ENCODE data around the gene GABBR1.
"Not testable (repeated sequence)": the region's sequence is repeated elsewhere in the genome, so short reads cannot be mapped to it uniquely, and the experiment has no call there.

Gene GABBR1

DNA sequence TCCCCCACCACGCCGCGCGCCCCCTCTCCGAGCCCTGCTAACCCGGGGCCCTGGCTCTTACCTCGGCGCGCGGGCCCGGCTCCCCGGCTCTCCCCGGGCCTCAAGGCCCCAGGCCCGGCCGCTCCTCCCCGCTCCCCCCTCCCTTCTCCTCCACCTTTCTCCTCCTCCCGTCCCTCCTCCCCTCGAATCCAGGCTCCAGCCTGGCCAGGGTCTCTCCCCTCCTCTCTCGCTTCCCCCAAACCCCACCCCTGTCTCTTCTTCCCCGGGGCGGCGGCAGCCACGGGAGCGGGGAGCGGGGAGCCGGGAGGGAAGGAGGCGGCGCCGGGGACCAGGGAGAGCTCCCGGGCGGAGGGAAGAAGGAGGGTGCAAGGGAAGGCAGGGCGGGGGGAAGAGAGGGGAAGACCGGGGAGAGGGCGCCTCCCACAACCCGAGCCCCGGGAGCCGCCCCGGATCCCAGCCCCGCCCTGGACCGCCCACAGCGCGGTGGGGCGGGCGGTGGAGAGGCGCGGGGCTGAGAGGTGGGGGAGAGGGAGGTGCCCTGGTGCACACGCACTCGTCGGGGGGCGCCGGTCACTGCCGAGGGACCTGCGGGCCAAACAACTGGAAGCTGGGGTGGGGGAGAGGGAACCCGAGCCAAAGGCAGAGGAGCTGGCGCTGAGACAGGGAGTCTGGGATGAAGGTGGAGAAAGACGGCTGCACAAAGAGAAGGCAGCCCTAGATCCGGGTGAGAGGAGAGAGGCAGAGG lies at the start of gene GABBR1:
Gene GABBR1 (minus strand): TSS at position 395 of the 745 bp plus-strand sequence. CDS start 798 bp downstream, outside the sequence.
- peak; percentile 74 for DNase-seq

DNA sequence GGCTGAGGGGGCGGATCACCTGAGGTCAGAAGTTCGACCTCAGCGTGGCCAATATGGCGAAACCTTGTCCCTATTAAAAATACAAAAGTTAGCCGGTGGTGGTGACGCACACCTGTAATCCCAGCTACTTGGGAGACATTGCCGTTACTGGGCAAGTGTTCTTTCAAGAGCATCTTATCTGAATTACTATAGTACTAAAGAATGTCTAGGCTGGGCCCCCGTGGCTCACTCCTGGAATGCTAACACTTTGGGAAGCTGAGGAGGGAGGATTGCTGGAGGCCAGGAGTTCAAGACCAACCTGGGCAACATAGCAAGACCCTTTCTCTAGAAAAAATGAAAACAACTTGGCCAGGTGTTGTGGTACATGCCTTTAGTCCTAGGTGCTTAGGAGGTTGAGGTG lies 48.8 kb upstream of the GABBR1 start:
- no peak for DNase-seq

DNA sequence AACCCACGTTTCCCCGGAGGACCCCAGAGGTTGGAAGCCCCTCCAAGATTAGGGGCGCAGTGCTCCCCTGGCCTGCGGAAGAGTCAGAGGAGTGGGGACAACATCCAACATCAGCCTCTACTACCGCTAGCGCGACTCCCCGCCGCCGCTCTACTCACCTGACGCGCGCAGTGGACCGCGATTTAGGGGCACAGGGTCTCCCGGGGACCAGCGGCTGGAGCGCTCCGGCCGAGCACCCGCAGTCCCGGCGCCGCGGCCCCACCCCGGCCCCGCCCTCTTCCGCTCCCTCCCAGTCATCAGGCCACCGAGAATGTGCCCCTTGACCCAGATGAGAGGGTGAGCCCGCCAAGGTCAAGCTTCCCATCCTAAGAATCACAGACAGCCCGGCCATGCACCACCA lies 47.9 kb upstream of the GABBR1 start, which contains the start of gene ZFP57:
Gene ZFP57 (minus strand): TSS at position 249 of the 400 bp plus-strand sequence. CDS start 4,149 bp downstream, outside the sequence.
- no peak for DNase-seq

DNA sequence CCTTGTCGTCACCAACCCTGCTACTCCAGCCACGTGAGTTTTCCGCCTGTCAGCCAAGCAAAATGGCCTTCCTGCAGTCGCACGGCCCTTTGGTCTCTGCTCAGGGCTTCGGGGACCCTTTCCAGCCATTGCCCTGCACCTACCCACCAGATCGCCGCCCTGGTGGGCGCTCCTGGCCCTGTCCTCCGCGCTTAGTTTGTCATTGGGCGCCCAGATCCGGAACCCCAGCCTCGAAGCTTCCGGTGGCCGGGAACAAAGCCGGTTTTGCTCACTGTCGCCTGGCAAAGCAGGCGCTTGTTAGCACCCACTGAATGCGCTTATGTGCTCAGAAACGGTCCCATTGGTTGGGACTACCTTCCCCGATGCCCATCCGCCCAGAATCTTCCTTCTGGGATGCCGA lies 47.4 kb upstream of the GABBR1 start:
- DNase-seq, result no peak

DNA sequence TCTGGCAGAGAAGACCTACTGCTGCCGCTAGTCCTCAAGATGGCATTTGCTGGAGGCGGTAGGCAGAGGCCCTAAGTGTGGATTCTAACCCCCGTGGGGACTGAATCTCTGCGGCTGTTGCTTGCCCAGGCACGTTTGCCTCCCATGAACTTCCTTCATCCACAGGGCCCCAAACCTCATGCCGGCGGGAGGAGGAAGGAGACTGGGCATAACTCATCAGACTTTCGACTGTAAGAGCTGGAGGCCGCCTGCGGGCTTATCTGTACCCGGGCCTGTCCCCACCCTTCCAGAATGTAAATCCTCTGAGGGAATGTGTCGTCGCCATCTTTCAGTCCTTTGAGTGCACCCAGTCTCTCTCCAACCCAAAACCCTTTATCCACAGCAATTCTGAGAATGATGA lies 47.0 kb upstream of the GABBR1 start:
- no peak for DNase-seq

DNA sequence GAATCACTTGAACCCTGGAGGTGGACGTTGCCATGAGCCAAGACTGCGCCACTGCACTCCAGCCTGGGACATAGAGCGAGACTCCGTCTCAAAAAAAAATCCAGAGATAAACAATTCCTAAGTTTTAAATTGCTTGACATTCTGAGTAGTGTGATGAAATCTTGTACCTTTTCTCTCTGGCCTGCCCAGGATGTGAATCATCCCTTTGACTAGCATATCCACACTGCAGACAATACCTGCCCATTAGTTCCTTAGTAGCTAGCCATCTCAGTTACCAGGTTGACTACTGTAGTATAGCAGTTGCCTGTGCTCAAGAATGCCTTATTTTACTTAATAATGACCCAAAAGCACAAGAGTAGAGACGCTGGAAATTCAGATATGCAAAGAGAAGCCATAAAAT lies 45.1 kb upstream of the GABBR1 start:
- no peak for DNase-seq

DNA sequence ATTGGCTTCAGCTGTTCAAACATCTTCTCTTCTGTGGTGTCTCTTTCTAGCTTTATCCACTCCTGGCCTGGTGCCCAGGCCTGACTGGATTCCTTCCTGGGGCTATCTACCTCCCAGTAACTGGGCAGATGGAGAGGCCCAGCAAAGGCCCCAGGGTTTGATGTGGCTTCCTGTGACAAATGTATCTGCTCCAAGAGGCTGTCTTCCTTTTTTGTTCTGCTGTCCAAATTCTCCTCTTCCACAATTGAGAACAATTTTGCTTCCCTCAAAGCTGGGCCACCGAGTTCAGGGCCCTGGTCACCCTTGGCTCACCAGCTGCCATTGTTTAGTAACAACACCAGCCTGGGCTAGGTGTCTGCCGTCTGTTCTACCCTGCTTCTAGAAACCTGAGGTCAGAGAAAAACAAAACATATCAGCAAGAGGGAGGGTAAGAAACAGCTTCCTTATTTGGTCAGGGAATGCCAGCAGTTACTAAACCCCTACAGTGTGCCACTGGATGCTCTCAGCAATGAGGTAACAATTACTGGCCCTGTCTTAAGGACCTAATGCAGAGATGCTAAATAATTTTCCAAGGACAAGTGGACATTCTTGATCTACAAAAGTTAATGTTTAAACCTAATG lies 44.1 kb upstream of the GABBR1 start:
- DNase-seq, result no peak

DNA sequence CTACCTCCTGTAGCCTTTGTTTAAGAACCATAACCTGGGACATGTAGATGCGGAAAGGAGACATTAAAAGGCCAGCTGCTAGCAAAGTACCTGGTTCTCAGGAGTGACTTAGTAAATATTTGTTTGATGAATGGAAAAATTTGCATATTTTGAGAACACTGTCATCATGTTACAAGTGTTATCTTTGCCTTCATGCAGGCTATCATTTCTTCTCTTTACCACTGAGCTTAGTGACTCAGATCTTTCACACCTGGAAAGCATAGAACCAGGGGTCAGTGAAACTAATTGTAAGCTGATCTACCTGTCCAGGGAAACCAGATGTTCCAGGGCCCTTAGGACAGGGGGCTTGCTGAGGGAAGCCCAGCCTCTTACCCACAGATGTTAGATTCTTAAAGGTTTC lies 42.6 kb upstream of the GABBR1 start:
- no peak for DNase-seq

DNA sequence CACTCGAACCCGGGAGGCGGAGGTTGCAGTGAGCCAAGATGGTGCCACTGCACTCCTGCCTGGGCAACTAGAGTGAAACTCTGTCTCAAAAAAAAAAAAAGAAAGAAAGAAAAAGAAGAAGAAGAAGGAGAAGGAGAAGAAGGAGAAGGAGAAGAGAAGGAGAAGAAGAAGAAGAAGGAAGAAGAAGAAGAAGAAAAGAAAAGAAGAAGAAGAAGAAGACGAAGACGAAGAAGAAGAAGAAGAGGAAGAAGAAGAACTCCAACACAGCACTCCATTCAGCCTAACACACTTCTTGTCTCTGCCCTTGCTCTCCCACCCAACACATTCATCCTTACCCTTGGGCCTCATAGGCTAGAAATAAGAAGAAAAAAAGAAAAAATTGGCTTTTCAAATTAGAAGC lies 41.0 kb upstream of the GABBR1 start:
- DNase-seq, result no peak

DNA sequence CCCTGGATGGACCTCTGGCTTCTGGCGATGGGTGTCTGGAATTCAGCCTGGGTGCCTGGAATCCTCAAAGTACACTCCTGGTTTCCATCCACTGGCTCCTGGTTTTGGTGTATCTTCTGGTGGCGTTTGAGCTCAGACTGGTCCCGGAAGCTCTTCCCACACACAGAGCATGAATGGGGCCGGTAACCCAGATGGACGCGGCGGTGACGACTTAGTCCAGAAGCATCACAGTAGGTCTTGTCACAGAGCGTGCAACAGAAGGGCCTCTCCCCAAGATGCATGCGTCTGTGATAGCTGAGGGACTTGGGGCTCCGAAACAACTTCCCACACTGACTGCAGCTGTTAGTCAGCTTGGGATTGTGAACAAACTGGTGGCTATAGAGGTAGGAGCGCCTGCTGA lies 40.2 kb upstream of the GABBR1 start:
- no peak for DNase-seq

DNA sequence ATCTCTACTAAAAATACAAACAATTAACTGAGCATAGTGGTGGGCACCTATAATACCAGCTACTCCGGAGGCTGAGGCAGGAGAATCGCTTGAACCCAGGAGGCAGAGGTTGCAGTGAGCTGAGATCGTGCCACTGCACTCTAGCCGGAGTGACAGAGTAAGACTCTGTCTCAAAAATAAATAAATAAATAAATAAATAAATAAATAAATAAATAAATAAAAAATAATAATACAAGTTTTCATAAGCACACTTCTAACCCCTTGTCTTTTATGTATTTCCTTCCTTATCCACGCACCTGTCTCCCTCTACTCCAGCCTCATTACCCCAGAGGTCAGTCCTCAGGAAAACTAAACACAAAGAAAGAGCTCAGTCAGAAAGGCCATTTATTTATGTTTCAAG lies 39.1 kb upstream of the GABBR1 start:
- DNase-seq, result not testable (repeated sequence)

DNA sequence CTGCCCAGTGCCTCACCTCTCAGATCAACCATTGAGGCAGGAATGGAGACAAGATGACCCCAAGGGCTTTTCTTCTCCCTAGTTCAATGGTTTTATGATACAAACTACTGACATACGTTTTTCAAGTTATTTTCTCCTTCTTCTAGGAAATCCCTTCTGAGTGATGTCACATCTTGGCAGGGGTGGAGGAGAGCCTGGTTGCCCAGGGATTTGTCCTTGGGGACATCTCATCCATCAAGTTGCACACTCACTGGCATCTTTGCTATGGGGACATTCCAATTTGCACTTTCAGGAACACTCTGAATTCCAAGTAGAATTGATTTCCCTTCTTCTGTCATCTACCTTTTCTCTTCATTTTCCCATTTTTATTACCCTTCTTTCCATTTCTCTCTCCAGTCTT lies 38.0 kb upstream of the GABBR1 start:
- no peak for DNase-seq

DNA sequence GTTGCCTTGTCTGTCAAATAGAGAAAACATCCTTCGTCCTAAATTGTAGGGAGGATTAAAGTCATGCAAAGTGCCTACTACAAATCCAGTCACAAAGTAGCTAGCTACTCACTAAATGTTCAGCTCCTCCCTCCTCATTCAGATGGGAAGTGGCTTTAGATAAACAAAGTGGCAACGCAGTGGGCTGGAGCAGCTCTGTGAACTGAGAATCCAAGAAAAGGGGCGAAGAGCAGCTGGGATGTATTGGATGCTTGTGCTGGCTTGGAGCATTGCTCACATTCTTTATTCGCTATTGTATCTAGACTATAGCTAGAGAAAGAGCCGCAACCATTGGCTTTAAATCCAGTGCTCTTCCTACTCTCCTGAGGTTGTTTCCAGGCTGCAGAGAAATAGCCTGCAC lies 34.2 kb upstream of the GABBR1 start:
- no peak for DNase-seq

DNA sequence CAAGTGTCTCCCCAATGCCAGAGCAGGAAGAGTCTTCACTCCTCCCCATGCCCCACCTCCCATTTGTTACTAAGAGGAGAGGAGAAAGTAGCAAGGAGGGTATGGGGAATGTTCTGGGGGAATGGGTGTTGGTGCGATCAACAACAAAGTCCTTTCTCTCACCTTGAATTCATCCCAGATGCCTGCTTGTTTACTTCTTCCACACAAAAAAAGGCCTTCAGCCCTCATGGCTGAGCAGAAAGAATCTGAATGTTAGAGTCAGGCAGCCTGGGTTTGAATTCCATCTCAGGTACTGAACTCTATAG lies 33.8 kb upstream of the GABBR1 start:
- DNase-seq, result no peak

DNA sequence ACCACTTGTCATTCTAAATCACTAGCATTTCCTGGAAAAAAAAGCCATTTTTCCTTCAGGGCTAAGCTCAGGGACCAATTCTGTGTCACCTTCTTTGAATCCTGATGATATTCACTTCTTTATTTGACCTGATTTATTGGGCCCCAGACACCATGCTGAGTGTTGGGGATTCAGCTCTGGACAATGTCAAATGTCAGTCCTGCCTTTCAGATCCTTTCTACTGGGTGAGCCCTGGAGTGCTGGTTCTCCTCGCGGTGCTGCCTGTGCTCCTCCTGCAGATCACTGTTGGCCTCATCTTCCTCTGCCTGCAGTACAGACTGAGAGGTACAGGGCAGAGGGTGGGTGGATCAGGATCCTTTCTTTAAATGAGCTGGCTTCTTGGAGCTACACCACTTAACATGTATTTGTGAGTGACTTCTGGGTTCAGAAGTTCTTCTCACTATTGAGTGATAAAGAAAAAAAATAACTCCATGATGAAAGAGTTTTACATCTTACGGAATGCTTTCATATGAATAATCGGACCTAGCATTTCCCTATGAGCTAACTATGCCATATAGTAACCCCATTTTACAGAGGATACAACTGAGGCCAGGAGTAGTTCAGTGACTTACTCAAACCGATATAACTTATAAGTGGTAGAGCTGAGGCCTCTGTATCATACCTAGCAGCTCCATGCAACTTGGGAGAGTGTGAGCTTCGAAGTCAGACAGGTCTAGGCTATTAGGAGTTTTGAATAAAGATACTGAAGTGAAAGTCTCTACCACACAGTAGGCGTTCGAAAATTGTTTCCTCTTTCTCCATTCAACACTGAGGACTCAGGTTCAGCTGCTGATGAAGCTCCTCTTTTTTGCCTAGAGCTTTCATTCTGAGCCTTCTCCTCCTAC lies 33.2 kb upstream of the GABBR1 start:
- DNase-seq, result no peak

DNA sequence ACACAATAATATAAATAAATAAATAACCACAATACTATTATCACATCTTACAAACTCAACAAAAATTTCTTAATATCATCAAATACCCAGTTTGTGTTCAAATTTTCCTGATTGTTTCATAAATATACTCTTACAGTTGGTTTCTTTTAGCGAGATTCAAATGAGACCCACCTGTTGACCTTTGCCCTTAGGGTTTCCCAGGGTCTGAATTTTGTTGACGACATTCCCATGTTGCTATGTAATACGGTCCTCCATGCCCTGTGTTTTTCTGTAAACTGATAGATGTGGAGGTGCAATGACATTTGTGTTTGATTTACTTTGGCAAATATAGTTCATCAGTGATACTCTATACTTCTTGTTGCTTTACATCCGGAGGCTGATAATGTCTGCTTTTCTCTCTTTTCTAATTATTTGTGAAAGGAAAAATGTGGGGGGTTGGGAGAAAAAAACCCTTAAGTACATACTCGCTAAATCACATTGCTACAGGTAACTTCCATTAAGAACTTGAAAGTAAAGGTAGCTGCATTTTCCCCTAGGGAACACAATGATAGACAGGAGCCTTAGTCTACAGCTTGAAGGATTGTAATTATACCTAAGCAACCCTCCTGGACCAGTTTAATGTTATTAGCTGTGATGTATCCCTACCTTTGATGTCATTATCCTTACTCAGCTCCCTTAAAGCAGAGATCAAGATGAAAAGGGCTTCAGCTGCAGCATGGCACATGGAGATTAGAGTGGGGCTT lies 30.5 kb upstream of the GABBR1 start:
- DNase-seq, result no peak

DNA sequence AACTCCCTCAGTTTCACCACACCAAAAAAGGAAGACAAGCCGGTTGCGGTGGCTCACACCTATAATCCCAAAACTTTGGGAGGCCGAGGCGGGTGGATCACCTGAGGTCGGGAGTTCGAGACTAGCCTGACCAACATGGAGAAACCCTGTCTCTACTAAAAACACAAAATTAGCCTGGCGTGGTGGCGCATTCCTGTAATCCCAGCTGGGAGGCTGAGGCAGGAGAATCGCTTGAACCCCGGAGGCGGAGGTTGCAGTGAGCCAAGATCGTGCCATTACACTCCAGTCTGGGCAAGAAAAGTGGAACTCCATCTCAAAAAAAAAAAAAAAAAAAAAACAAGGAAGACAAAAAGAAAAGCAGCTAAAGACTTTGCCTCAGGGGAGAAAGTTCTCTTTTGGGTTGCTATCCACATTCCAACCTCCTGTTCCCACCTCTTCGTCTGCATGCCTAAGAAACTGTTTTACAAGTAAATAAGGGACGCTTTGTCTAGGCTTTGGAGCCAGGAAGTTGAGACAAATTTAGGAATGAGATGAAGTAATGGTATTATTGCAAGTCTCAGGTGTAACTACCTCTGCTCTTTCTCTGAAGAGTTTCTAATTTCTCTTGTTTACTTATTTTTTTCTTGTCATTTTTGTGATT lies 28.6 kb upstream of the GABBR1 start:
- DNase-seq, result not testable (repeated sequence)

DNA sequence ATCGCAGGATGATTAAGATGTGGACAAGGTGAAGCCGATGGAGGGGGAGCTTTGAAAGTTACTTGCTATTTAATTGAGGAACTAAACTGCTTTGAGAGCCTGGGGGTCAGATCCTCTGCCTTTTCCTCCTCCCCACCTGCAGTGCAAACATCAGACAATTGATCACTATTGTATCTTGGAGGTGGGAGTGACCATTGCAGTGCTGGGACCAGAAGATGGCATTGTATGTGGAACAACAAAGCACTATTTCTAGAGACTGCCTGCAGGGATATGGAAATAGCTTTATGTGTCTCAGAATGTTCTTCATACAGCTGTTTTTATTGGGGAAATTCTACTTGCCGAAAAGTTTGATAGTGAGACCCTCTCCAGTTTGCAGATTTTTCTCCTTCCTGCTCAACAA lies 28.1 kb upstream of the GABBR1 start:
- no peak for DNase-seq

DNA sequence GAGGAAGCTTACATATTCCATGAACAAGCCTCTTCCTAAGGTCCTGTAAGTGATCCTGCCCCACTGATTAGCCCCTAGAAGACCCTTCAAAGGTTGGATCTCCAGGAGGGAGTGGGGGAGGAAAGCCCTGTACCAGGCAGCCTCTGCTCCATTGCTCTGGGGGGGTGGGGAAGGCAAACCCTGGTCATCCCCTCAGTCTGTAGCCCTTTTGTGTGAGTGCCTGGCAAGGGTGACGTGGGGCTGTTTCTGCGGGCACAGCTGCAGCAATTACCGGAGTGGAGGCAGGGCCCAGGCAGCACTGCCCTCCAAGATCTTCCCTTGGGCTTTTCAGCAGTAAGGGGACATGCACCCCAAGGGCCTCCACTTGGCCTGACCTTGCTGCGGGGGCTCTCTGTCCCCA lies 23.8 kb upstream of the GABBR1 start, which contains the start of gene MOG:
Gene MOG (plus strand): TSS at position 295 of the 400 bp plus-strand sequence. CDS start 118 bp downstream, outside the sequence.
- no peak for DNase-seq

DNA sequence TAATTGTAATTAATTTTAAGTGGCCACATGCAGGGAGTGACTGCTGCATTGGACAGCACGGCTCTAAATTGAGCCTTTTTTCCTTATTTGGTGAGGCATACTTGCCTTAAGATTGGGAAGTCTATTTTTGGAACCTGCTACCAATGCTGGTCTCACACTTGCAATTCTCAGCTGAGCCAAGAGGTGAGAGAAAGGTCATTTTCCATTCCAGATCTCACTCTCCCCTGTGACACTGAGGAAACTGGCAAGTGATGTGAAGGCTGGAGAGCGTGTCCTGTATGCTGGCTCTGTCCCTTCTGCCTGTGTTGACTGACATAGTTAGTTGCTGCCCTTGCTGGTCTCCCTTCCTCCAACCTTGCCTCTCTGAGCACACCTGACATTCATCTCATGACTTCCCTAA lies 23.2 kb upstream of the GABBR1 start:
- no peak for DNase-seq

DNA sequence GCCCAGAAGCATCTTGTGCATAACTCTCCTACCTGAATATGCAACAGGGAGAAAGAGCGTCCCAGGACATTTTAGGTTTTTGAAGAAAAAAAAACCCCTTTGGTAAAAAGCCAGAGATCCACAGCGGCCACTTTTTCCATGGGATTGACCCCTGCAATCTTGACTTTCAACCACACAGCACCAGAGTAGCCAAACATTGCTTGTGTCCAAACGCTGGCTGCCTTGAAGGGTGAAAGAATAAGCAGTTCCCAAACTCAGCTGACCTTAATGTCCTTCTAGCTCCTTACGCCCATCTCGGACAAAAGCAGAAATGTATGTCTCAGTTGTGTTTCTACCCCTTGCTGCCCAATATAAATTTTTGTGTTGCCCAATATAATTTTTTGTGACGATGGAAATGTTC lies 22.7 kb upstream of the GABBR1 start:
- no peak for DNase-seq

DNA sequence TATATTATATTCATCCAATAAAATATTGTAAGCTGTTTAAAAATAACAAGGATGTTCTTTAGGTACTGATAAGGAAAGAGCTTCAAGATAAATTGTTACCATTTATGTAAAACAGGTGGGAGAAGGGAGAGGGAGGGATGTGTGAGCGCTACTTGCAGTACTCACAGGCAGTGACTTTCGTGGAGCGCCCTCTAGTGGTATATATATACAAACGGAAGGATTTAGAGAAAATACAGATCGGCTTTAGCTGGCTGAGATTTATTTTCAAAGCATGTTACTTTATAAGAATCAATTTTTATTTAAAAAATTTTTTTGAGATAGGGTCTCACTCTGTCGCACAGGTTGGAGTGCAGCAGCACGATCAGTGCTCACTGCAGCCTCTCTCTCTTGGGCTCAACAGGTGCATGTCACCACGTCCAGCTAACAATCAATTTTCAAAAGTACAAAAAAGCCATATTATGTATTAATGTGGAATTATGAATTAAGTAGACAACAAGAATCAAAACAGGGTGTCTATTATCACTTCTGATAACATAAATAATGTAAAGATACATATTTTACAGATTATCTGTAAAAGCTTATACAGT lies 20.6 kb upstream of the GABBR1 start:
- DNase-seq, result peak; percentile 77
